Natural killer cell treated with Interleukin-12 subunit alpha and Interleukin-12 subunit beta and Interleukin-15 and Interleukin-18, amount 100 ng/mL, for 72 hours (primary cell): Measurements from ENCODE around the gene OLR1. TPM values are rescaled to one million over a fixed set of nuclear protein-coding genes. Genes with fewer than 3 reads are reported as not detected.

Experiments
- ATAC-seq, 2 donors: fragments of 150-1000 bp; cut with Tn5 transposase in 1 of 2; sonication (Bioruptor Pico), chemical (Tn5 transposase) in 1 of 2; 2 replicates each; pipeline ENCODE4 v1.10.0; 2021
- DNase-seq: peaks from one replicate; pipeline ENCODE4 v3.0.0; 2022; ENCODE audit warnings: low spot score
- H3K27ac Mint-ChIP-seq, 2 donors: 1 replicate in 1 of 2; 2 replicates in 1 of 2; pipeline ENCODE4 v1.8.0; 2022; ENCODE audit warnings: mixed read lengths in 2 of 2, mild to moderate bottlenecking in 1 of 2, moderate library complexity in 1 of 2
- H3K27me3 Mint-ChIP-seq, 2 donors: 1 replicate in 1 of 2; 2 replicates in 1 of 2; pipeline ENCODE4 v1.8.0; 2022; ENCODE audit warnings: mixed read lengths in 2 of 2
- H3K36me3 Mint-ChIP-seq: one replicate; pipeline ENCODE4 v1.8.0; 2022; ENCODE audit warnings: mixed read lengths
- H3K4me1 Mint-ChIP-seq, 2 donors: 1 replicate in 1 of 2; 2 replicates in 1 of 2; pipeline ENCODE4 v1.8.0; 2022; ENCODE audit warnings: low read depth in 2 of 2, mixed read lengths in 2 of 2, mild to moderate bottlenecking in 1 of 2
- H3K4me3 Mint-ChIP-seq: one replicate; pipeline ENCODE4 v1.8.0; 2022; ENCODE audit warnings: mixed read lengths
- H3K9me3 Mint-ChIP-seq: 2 replicates; pipeline ENCODE4 v1.8.0; 2022; ENCODE audit warnings: mixed read lengths
- total RNA-seq, 2 donors: library from RNA; stranded (reverse); gene quantifications; one replicate each; pipeline ENCODE4 v1.2.3, GENCODE V29; 2022

OLR1 gene
- total RNA-seq, 2 donors from 2014 or later: not detected

GRCh38 chr12:10182354-10183049 lies 10.6 kb upstream of the OLR1 start:
- Mint-ChIP-seq H3K27me3 (peaks cover 4 to 23% of the 10 kb centered on the region in 2 donors), H3K36me3 (no peaks in the 10 kb centered on the region), H3K4me1 (peaks cover 16 to 19% of the 10 kb centered on the region in 2 donors), H3K9me3 (no peaks in the 10 kb centered on the region), H3K4me3 (peak overlapping the region; percentile 9), H3K27ac (peak overlapping the region in 1 of 2 donors; percentile 34)
- DNase-seq: no peak
- ATAC-seq: peak; percentile 78 to 80

DNA sequence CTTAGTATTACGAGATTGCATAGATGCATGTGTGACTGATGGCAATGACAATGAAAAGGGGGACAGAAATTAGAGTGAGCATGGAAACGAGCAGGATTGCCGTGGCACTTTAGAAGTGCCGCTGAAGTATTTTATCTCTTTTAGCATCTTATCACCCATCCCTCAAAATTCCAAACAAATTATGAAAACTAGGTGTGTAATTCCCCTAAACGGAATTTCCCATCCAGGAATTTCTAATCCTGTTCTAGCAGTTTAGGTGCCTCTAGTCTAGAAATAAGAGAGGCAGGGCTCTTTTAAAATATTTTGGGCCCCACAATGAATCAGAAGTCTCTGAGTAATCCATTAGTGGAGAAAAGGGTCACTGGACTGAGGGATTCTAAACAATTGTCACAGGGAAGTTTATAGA lies 7.8 kb upstream of the OLR1 start:
- peaks cover 8 to 35% of the 10 kb centered on the region in 2 donors for H3K27me3 Mint-ChIP-seq
- DNase-seq (no peak), ATAC-seq (no peak)
- no peaks in the 10 kb centered on the region for H3K9me3 Mint-ChIP-seq
- H3K4me3 Mint-ChIP-seq: no peak overlapping the region
- no peaks in the 10 kb centered on the region for H3K36me3 Mint-ChIP-seq
- H3K27ac Mint-ChIP-seq: no peak overlapping the region
- H3K4me1 Mint-ChIP-seq: peaks cover 16 to 19% of the 10 kb centered on the region in 2 donors

DNA sequence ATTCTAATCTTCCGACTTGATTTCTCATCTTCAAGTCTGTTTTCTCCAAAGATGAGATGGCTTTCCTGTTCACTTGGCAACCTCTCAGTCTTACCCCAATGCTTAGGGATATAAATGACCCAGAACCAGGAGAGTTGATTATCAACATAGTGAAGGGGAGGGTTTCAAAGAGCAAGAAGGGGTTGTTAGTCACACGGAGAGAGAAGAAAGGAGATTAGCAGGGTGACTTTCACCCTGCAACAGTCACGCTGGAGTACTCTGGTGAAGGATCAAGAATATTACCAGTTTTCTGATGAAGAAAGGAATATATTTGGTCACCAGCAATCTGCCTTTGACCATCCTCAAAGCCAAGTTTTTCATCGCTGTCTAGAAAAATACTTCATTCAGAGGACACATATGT lies 6.9 kb upstream of the OLR1 start, which contains the start of gene TMEM52B:
TSS of gene TMEM52B (plus strand) at position 212 of the 400 bp plus-strand sequence. CDS start 543 bp downstream, outside the sequence.
- DNase-seq: no peak
- H3K9me3 Mint-ChIP-seq: no peaks in the 10 kb centered on the region
- no peak within 1 kb of the TSS for H3K4me3 Mint-ChIP-seq
- H3K36me3 Mint-ChIP-seq: no peaks in the 10 kb centered on the region
- H3K4me1 Mint-ChIP-seq: peaks cover 16 to 18% of the 10 kb centered on the region in 2 donors
- no peak within 1 kb of the TSS for H3K27ac Mint-ChIP-seq
- peaks cover 8 to 36% of the 10 kb centered on the region in 2 donors for H3K27me3 Mint-ChIP-seq
- ATAC-seq: no peak

GRCh38 chr12:10175846-10176636 lies 4.1 kb upstream of the OLR1 start:
- Mint-ChIP-seq H3K27me3 (peaks cover 15 to 45% of the 10 kb centered on the region in 2 donors), H3K4me1 (no peaks in the 10 kb centered on the region), H3K36me3 (no peaks in the 10 kb centered on the region), H3K4me3 (no peak overlapping the region), H3K9me3 (no peaks in the 10 kb centered on the region), H3K27ac (no peak overlapping the region)
- ATAC-seq: no peak
- no peak for DNase-seq

DNA sequence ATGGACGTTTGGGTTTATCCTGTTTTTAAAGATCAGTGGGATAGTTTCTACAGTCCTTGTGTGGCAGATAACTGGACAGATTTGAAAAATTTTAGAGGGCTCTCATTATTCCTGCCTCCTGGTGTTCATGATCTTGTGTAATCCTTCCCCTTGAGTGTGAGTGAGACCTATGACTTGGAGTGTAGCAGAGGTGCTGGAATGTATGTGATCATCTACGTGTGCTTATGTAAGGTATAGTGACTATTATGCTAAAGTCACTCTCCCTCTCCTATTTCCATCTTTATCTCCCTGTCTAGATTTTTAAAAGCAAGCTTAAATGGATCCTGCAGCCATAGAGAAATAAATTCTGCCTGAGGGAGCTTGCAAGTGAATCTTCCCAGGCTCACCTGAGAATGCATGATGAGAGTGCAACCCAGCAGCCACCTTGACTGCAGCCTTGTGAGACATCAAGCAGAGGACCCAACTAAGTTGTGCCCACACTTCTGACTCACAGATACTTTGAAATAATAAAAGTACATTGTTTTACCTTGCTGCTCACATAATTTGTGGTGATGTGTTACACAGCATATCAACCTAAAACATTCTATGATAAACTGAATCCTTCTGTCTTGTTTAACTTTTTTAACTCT lies 3.2 kb upstream of the OLR1 start:
- Mint-ChIP-seq H3K4me3 (no peak overlapping the region), H3K4me1 (no peaks in the 10 kb centered on the region), H3K36me3 (no peaks in the 10 kb centered on the region), H3K9me3 (no peaks in the 10 kb centered on the region), H3K27me3 (peaks cover 19 to 51% of the 10 kb centered on the region in 2 donors), H3K27ac (no peak overlapping the region)
- DNase-seq (no peak), ATAC-seq (no peak)

- Mint-ChIP-seq H3K4me1 (no peaks in the 10 kb centered on the region), H3K4me3 (no peak overlapping the region), H3K9me3 (no peaks in the 10 kb centered on the region), H3K27me3 (peaks cover 14 to 34% of the 10 kb centered on the region in 2 donors), H3K27ac (no peak overlapping the region), H3K36me3 (no peaks in the 10 kb centered on the region)
- DNase-seq (no peak), ATAC-seq (no peak)
Measured at GRCh38 chr12:10170216-10170615, 1.7 kb downstream of the OLR1 start.

GRCh38 chr12:10169104-10169503 lies 2.8 kb downstream of the OLR1 start:
- Mint-ChIP-seq H3K4me1 (no peaks in the 10 kb centered on the region), H3K9me3 (no peaks in the 10 kb centered on the region), H3K4me3 (no peak overlapping the region), H3K27ac (no peak overlapping the region), H3K36me3 (no peaks in the 10 kb centered on the region), H3K27me3 (peaks cover 14 to 23% of the 10 kb centered on the region in 2 donors)
- DNase-seq: no peak
- ATAC-seq: no peak

DNA sequence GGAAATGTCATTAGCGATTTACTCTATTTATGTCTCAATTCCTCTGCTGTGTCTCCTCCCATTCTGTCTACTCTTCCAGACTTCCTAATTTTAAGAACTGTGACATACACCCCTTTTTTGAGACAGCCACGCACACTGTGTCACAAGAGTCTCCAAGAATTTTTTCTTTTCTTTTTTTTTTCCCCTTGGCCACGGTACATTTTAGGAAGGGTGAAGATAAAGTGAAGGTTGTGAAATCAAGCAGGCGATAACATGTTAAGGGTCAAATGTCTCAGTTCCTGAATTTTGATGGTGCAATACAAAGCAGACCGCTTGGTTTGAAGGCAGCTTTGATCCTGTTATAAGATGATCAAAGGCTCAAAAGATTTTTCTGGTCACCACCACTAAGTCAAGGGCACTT lies 4.3 kb downstream of the OLR1 start:
- Mint-ChIP-seq H3K27ac (no peak overlapping the region), H3K4me1 (no peaks in the 10 kb centered on the region), H3K36me3 (no peaks in the 10 kb centered on the region), H3K27me3 (peaks cover 13 to 23% of the 10 kb centered on the region in 2 donors), H3K4me3 (no peak overlapping the region), H3K9me3 (no peaks in the 10 kb centered on the region)
- ATAC-seq: no peak
- DNase-seq: no peak

DNA sequence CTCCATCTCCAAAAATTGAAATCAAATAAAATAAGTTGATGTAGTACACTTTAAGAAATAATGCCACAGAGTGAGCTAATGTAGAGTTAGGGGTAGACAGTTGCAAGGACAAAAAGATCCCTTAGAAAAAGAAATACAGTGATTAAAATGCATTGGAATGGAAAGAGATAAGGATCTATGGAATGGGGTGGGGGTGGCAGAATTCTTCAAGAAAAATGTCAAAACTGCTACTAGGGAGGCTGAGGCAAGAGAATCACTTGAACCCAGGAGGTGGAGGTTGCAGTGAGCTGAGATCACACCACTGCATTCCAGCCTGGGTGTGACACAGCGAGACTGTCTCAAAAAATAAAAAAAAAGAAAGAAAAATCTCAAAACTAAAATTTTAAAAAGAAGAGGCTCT lies 6.5 kb downstream of the OLR1 start:
- no peak overlapping the region for H3K4me3 Mint-ChIP-seq
- H3K4me1 Mint-ChIP-seq: no peaks in the 10 kb centered on the region
- no peaks in the 10 kb centered on the region for H3K9me3 Mint-ChIP-seq

GRCh38 chr12:10163084-10163483 lies 8.8 kb downstream of the OLR1 start:
- H3K27ac Mint-ChIP-seq: no peak overlapping the region
- H3K36me3 Mint-ChIP-seq: no peaks in the 10 kb centered on the region
- no peak for DNase-seq
- no peaks in the 10 kb centered on the region for H3K9me3 Mint-ChIP-seq
- no peaks in the 10 kb centered on the region for H3K27me3 Mint-ChIP-seq
- H3K4me3 Mint-ChIP-seq: no peak overlapping the region
- no peak for ATAC-seq
- H3K4me1 Mint-ChIP-seq: no peaks in the 10 kb centered on the region

More for the DNA sequence above, 6.5 kb downstream of the OLR1 start:
- ATAC-seq (no peak), DNase-seq (no peak)
- Mint-ChIP-seq H3K36me3 (no peaks in the 10 kb centered on the region), H3K27me3 (peaks cover 3 to 7% of the 10 kb centered on the region in 2 donors), H3K27ac (no peak overlapping the region)

- Mint-ChIP-seq H3K27ac (no peak overlapping the region), H3K36me3 (no peaks in the 10 kb centered on the region), H3K27me3 (no peaks in the 10 kb centered on the region), H3K9me3 (no peaks in the 10 kb centered on the region), H3K4me1 (no peaks in the 10 kb centered on the region), H3K4me3 (no peak overlapping the region)
- no peak for ATAC-seq
- DNase-seq: no peak
Measured at GRCh38 chr12:10160617-10161385, 11.1 kb downstream of the OLR1 start.

DNA sequence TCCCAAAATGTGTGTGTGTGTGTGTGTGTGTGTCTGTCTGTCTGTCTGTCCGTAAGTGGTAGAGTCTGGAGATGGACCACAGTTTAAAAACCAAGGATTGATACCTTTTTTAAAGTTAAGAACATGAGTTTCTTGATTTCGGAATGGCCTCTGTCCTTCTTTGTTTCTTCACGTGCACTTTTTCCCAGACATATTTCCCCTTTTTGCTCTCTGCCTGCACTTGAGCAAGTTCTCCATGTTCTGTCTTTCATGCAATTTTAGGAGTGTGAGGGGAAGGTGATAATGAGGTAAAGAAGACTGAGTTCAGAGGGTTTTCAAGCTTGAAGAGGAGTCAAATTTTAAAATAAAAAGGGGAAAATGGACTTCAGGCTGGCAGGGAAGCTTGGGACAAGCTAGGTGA lies 12.7 kb downstream of the OLR1 start:
- DNase-seq (no peak), ATAC-seq (no peak)
- Mint-ChIP-seq H3K27me3 (no peaks in the 10 kb centered on the region), H3K4me1 (peaks cover 0 to under 1% of the 10 kb centered on the region in 2 donors), H3K27ac (no peak overlapping the region), H3K9me3 (no peaks in the 10 kb centered on the region), H3K36me3 (no peaks in the 10 kb centered on the region), H3K4me3 (no peak overlapping the region)

GRCh38 chr12:10158406-10158805 lies 13.5 kb downstream of the OLR1 start:
- Mint-ChIP-seq H3K36me3 (no peaks in the 10 kb centered on the region), H3K9me3 (no peaks in the 10 kb centered on the region), H3K27me3 (no peaks in the 10 kb centered on the region), H3K4me3 (no peak overlapping the region), H3K4me1 (peaks cover 5 to 8% of the 10 kb centered on the region in 2 donors), H3K27ac (no peak overlapping the region)
- DNase-seq: no peak
- ATAC-seq: no peak
